Measurements from ENCODE around the gene ASTL.

Gene ASTL

DNA sequence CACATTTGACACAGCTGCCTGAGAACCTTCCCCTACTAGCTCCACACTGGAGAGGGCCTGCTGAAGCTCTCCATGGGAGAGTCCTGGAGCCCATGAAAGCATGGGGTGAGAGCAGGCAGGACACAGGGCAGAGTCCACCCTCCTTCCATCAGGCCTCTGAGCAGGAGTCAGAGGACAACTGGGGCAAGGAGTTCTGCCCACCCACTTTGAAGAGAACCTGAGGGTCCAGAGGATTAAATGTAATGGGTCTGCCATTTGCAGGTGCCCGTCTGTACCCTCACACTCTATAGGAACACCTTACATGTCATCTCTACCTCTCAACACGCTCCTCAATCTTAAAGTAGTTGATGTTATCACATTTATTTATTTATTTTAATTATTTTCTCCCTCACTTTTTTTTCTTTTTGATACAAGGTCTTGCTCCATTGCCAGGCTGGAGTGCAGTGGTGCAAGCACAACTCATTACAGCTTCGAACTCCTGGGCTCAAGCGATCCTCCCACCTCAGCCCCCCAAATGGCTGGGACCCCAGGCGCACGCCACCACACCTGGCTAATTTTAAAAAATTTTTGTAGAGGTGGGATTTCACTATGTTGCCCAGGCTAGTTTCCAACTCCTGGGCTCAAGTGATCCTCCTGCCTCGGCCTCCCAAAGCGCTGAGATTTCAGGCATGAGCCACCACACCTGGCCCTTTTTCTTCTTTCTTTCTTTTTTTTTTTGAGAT is 32.1 kb downstream of the ASTL start:
- Histone ChIP-seq H3K27me3 (replicated peaks) (no peaks in the 10 kb centered on the region), H3K27ac (no peak overlapping the region), H3K36me3 (replicated peaks) (no peaks in the 10 kb centered on the region), H3K4me3 (ENCODE audit: low read depth, low read length) (no peak overlapping the region)
- in situ Hi-C loops (cut with HindIII; ENCODE audit: low pct_ligation_motif_present, low sequenced_read_pairs) = no loop called here
- DNase-seq = no peak
- TF ChIP-seq, protein P1, sequence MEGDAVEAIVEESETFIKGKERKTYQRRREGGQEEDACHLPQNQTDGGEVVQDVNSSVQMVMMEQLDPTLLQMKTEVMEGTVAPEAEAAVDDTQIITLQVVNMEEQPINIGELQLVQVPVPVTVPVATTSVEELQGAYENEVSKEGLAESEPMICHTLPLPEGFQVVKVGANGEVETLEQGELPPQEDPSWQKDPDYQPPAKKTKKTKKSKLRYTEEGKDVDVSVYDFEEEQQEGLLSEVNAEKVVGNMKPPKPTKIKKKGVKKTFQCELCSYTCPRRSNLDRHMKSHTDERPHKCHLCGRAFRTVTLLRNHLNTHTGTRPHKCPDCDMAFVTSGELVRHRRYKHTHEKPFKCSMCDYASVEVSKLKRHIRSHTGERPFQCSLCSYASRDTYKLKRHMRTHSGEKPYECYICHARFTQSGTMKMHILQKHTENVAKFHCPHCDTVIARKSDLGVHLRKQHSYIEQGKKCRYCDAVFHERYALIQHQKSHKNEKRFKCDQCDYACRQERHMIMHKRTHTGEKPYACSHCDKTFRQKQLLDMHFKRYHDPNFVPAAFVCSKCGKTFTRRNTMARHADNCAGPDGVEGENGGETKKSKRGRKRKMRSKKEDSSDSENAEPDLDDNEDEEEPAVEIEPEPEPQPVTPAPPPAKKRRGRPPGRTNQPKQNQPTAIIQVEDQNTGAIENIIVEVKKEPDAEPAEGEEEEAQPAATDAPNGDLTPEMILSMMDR (IDR thresholded peaks at IDR 0.05; ENCODE audit: low read depth, low read length, missing control alignments) = no peak

DNA sequence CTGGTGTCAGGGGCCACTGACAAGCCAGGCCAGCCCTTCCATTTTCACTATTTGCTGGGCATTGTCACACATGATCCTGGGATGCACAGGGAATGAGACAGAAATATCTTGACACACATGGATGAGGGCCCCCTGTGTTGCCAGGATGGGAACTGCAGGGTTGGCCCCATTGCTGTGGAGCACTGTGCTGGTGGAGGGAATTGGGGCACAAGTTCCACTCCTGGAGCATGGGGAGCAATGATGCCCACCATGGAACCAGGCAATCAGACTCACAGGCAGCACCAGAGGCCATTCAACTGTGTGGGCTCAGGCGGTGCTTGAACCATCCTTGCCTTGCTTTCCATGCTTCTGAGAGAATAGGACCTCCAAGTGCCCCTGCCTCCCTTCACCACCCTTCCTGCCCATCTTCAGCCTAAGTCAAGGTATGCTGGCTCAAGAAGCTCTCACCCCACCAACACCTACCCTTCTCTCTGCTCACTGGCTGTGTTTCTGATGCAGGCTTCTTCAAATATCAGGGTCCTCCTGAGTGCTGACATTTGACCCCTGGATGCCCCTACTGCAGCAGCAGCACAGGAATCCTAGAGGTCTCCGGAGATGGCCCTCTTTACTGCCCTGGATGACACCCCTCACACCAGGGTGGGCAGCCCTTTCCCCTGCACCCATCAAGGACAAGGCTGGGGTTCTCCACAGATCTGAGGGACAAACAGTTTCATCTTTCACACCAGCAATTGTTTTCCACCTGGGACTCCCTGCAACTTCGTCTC is 33.0 kb downstream of the ASTL start:
- DNase-seq = no peak
- in situ Hi-C loops (cut with HindIII; ENCODE audit: low pct_ligation_motif_present, low sequenced_read_pairs) = no loop called here
- no peaks in the 10 kb centered on the region for H3K36me3 ChIP-seq (replicated peaks)
- H3K27me3 ChIP-seq (replicated peaks) = no peaks in the 10 kb centered on the region
- TF ChIP-seq, protein P1 (IDR thresholded peaks at IDR 0.05; ENCODE audit: low read depth, low read length, missing control alignments) = no peak
- no peak overlapping the region for H3K4me3 ChIP-seq (ENCODE audit: low read depth, low read length)
- H3K27ac ChIP-seq = no peak overlapping the region

DNA sequence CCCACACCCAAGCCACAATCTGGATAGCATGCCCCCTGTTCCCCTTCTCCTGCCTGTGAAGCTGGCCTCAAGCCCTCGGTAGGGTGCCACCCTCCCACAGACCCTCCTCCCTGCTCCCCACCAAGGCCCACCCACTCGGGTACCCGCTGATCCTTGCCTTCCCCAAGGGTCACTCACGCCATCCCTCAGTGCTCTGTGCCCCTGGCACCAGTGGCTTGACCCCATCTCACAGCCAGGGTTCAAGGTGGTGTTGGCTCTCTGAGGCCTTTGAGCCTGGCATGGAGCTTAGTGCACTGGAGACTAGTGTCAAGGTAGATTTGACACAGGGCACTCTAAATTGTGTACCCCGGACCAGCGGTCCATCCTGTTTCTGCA is 33.8 kb downstream of the ASTL start:
- H3K36me3 ChIP-seq (replicated peaks) = no peaks in the 10 kb centered on the region
- in situ Hi-C loops (cut with HindIII; ENCODE audit: low pct_ligation_motif_present, low sequenced_read_pairs) = no loop called here
- no peak overlapping the region for H3K27ac ChIP-seq
- no peak for DNase-seq
- no peaks in the 10 kb centered on the region for H3K27me3 ChIP-seq (replicated peaks)
- TF ChIP-seq, protein P1 (IDR thresholded peaks at IDR 0.05; ENCODE audit: low read depth, low read length, missing control alignments) = no peak
- no peak overlapping the region for H3K4me3 ChIP-seq (ENCODE audit: low read depth, low read length)

DNA sequence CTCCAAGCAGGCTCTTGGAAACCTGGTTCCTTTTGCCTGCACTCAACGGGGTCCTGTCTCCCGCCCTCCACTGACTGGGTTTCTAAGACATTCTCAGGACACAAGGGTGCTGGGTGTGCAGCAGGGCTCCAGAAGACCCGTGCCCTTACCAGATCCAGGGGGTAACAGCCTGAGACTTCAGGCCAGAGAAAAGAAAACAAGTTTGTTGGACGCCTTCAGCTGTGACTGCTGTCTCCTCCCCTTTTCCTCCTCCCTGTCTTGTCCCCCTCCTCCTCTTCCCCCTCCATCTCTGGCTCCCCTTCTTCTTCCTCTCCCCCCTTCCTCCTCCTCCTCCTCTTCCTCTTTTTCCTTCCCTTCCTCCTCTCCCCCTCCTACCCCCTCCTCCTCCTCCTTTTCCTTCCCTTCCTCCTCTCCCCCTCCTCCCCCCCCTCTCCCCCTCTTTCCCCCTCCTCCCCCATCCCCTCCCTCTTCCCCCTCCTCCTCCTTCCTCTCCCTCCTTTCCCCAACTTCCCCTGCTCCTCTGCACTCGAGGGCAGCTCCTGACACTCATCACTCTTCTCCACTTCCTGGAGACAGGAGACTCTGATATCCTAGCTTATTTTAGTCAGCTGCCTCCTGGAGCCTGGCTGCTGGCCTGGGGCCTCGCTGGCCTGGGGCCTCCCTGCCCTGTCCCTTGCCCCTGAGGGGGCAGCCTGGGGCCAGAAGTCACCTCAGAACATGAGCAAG is 34.4 kb downstream of the ASTL start:
- Histone ChIP-seq H3K36me3 (replicated peaks) (no peaks in the 10 kb centered on the region), H3K27ac (no peak overlapping the region), H3K27me3 (replicated peaks) (no peaks in the 10 kb centered on the region), H3K4me3 (ENCODE audit: low read depth, low read length) (no peak overlapping the region)
- DNase-seq = no peak
- TF ChIP-seq, protein P1 (IDR thresholded peaks at IDR 0.05; ENCODE audit: low read depth, low read length, missing control alignments) = no peak
- in situ Hi-C loops (cut with HindIII; ENCODE audit: low pct_ligation_motif_present, low sequenced_read_pairs) = no loop called here

DNA sequence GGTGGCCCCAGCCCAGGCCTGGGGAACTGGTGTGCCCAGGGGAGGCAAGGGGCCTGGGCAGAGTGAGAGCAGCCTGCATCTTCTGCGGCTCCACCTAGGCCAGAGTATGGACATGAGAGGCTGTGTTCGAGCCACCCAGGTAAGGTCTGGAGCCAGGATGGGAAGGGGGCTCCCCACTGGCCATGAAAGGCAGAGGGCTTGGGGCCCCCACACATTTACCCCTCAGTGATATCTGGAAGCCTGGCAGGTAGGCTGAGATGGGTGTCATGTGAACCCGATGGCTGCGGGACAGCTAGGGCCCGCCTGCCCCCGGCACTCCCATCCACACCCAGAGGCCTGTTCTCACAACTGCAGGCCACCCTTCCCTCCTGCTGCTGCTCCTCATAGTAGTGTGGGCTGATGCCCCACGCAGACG is 35.1 kb downstream of the ASTL start:
- in situ Hi-C loops (cut with HindIII; ENCODE audit: low pct_ligation_motif_present, low sequenced_read_pairs) = no loop called here
- Histone ChIP-seq H3K27me3 (replicated peaks) (no peaks in the 10 kb centered on the region), H3K4me3 (ENCODE audit: low read depth, low read length) (no peak overlapping the region), H3K27ac (no peak overlapping the region), H3K36me3 (replicated peaks) (no peaks in the 10 kb centered on the region)
- no peak for DNase-seq
- TF ChIP-seq, protein P1 (IDR thresholded peaks at IDR 0.05; ENCODE audit: low read depth, low read length, missing control alignments) = no peak
